Common myeloid progenitor, CD34-positive (primary cell): Measurements from ENCODE around the gene CALY.

Experiments used
- CTCF ChIA-PET: fragments of 350-600 bp; sonication (Branson Sonifier 250); formaldehyde crosslinking; loops from one replicate; lab custom pipeline; 2021; ENCODE audit warnings: antibody characterized with exemption; lab: Charles Lee
- POLR2A ChIA-PET: fragments of 350-600 bp; sonication (Branson Sonifier 250); formaldehyde crosslinking; loops from one replicate; lab custom pipeline; 2021; ENCODE audit warnings: antibody characterized with exemption; lab: Charles Lee
- DNase-seq, 3 donors: peaks; one replicate each; pipeline versions ENCODE4 v3.0.0 to v3.0.0-alpha.2; 2013
- H3K27ac ChIP-seq, 2 experiments: 1 replicate in 1 of 2; 2 replicates in 1 of 2; pipeline ENCODE4 v1.7.0; 2013; ENCODE audit warnings: inconsistent platforms in 2 of 2, low read length in 2 of 2, mild to moderate bottlenecking in 2 of 2, low read depth in 1 of 2, moderate library complexity in 1 of 2; ENCODE audit not compliant: severe bottlenecking in 2 of 2, insufficient read depth in 1 of 2, poor library complexity in 1 of 2
- H3K27me3 ChIP-seq, 5 experiments: replicated peaks in 2 of 5; 1 replicate in 3 of 5; 2 replicates in 2 of 5; pipeline versions ENCODE4 v1.6.1 to v1.7.0; 2013; ENCODE audit warnings: low read length in 4 of 5, mild to moderate bottlenecking in 2 of 5, moderate library complexity in 2 of 5, inconsistent platforms in 1 of 5; ENCODE audit not compliant: insufficient read depth in 5 of 5, control insufficient read depth in 4 of 5
- H3K36me3 ChIP-seq, 4 experiments: 1 replicate in 2 of 4; 2 replicates in 2 of 4; pipeline versions ENCODE4 v1.6.1 to v1.7.0; 2013; ENCODE audit warnings: low read length in 3 of 4, control low read depth in 1 of 4, mild to moderate bottlenecking in 1 of 4; ENCODE audit not compliant: control insufficient read depth in 4 of 4, insufficient read depth in 4 of 4
- H3K4me1 ChIP-seq, 4 experiments: 1 replicate in 3 of 4; 2 replicates in 1 of 4; pipeline versions ENCODE4 v1.6.1 to v1.7.1; 2013; ENCODE audit warnings: low read length in 3 of 4, mild to moderate bottlenecking in 3 of 4, control low read depth in 1 of 4, inconsistent platforms in 1 of 4, moderate library complexity in 1 of 4; ENCODE audit not compliant: control insufficient read depth in 4 of 4, insufficient read depth in 4 of 4; ENCODE audit errors: control extremely low read depth in 1 of 4
- H3K4me3 ChIP-seq, 7 experiments: 1 replicate in 4 of 7; 2 replicates in 3 of 7; pipeline versions ENCODE4 v1.5.1 to v1.7.0; 2013; ENCODE audit warnings: mild to moderate bottlenecking in 7 of 7, low read length in 6 of 7, moderate library complexity in 6 of 7, inconsistent platforms in 2 of 7, low read depth in 2 of 7, control low read depth in 1 of 7; ENCODE audit not compliant: insufficient read depth in 4 of 7, control insufficient read depth in 1 of 7; ENCODE audit errors: extremely low read depth in 1 of 7
- H3K9me3 ChIP-seq, 5 experiments: 1 replicate in 4 of 5; 2 replicates in 1 of 5; pipeline versions ENCODE4 v1.6.1 to v1.7.1; 2013; ENCODE audit warnings: low read length in 4 of 5, mild to moderate bottlenecking in 2 of 5, inconsistent platforms in 1 of 5, low read depth in 1 of 5, moderate library complexity in 1 of 5; ENCODE audit not compliant: control insufficient read depth in 4 of 5, insufficient read depth in 2 of 5; ENCODE audit errors: control extremely low read depth in 1 of 5
- WGBS: methylation state at CpG from one replicate; pipeline ENCODE4 v1.1.5; 2013; ENCODE audit not compliant: insufficient coverage; 5-methylcytosine and 5-hydroxymethylcytosine counted together

Gene CALY

DNA sequence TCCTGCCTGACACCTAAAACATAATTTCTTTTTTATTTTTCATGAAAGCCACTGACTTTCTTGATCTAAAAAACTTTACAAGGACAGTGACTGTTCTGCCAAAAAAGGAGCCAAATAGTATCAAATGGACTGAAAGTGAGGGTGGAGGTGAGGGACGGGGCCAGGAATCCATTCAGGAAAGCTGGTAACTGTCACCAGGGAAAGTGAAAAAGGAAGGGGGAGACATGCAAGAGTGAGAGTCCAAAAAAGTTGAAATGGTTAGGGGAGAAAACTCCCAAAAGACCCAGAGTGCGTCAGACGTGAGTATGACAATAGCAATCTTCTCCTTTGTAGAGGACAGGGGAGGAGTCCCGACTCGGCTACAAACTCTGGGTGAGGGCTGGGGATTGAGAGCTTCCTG, 7.5 kb upstream of the CALY start:
- 76% methylated on average over 5 of the region's 5 CpGs for WGBS
- H3K27ac ChIP-seq: no peak overlapping the region
- H3K27me3 ChIP-seq: peaks cover 0 to 79% (median 10%) of the 10 kb centered on the region in 5 experiments
- ChIA-PET POLR2A (no interaction called here), CTCF (interaction anchor here (1.6 to 1.9 kb wide), 2 partner anchors 13 to 15 kb away, joined by 3 to 4 read pairs; no protein-coding TSS in a partner anchor)
- no peaks in the 10 kb centered on the region for H3K36me3 ChIP-seq
- peaks cover 0 to 8% (median 0%) of the 10 kb centered on the region in 5 experiments for H3K9me3 ChIP-seq
- peaks cover 0 to 5% (median 0%) of the 10 kb centered on the region in 4 experiments for H3K4me1 ChIP-seq
- DNase-seq: no peak
- no peak overlapping the region for H3K4me3 ChIP-seq

DNA sequence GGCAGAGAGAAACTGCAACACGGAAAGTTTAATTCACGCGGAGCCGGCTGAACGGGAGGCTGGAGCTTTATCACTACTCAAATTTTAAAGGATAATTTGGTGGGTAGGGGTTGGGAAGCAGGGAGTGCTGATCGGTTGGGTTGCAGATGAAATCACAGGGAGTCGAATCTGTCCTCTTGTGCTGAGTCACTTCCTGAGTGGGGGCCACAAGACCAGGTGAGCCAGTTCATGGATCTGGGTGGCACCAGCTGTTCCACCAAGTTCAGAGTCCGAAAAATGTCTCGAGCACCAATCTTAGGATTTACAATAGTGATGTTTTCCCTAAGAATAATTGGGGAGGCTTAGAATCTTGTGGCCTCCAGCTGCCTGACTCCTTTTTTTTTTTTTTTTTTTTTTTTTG, 6.9 kb upstream of the CALY start:
- no peaks in the 10 kb centered on the region for H3K36me3 ChIP-seq
- H3K27me3 ChIP-seq: peaks cover 0 to 81% (median 10%) of the 10 kb centered on the region in 5 experiments
- H3K9me3 ChIP-seq: peaks cover 0 to 8% (median 0%) of the 10 kb centered on the region in 5 experiments
- no peak overlapping the region for H3K27ac ChIP-seq
- ChIA-PET CTCF (interaction anchor here (1.6 to 1.9 kb wide), 2 partner anchors 14 to 15 kb away, joined by 3 to 4 read pairs; no protein-coding TSS in a partner anchor), POLR2A (no interaction called here)
- peaks cover 0 to 5% (median 0%) of the 10 kb centered on the region in 4 experiments for H3K4me1 ChIP-seq
- no peak overlapping the region for H3K4me3 ChIP-seq
- no peak for DNase-seq
- WGBS: 65% methylated on average over 8 of the region's 9 CpGs

DNA sequence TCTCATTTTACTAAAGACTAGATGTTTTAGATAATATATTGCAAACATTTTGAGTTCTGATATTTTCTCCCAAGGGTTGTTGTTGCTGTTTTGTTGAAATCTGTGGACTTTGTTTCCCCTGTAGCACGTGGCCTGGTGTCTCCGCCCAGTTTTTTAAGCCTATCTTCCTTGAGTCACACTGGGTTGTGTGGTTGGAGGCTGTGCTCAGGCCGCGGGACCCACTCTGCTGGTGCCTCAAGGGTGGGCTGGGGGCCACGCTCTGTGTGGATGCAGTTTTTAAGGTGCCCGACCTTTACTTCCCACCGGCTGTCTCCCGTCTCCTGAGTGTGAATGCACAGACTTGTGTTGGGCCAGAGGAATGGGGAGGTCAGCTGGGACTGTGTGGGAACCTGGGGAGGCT, 6.2 kb upstream of the CALY start:
- WGBS: 77% methylated on average over 5 of the region's 8 CpGs
- ChIA-PET POLR2A (no interaction called here), CTCF (no interaction called here)
- Histone ChIP-seq H3K4me1 (peaks cover 0 to 5% (median 0%) of the 10 kb centered on the region in 4 experiments), H3K4me3 (no peak overlapping the region), H3K27me3 (peaks cover 0 to 83% (median 12%) of the 10 kb centered on the region in 5 experiments), H3K36me3 (no peaks in the 10 kb centered on the region), H3K27ac (no peak overlapping the region), H3K9me3 (peaks cover 0 to 8% (median 0%) of the 10 kb centered on the region in 5 experiments)
- no peak for DNase-seq

DNA sequence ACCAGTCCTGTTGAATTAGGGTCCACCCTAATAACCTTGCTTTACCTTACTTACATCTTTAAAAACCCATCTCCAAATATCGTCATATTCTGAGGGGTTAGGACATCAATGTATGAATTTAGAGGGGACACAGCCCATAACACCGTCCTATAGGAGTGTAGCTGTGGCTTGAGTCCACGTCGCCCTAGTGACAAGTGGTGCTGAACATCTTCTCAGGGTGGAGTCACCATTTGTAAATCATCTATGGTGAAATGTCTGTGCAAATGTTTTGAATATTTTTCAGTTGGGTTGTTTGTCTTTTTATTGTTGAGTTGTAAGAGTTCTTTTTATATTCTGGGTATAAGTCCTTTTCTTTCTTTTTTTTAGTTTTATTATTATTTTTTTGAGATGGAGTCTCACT, 5.3 kb upstream of the CALY start:
- Histone ChIP-seq H3K9me3 (peaks cover 0 to 8% (median 0%) of the 10 kb centered on the region in 5 experiments), H3K27ac (no peak overlapping the region), H3K27me3 (peaks cover 0 to 83% (median 17%) of the 10 kb centered on the region in 5 experiments), H3K36me3 (no peaks in the 10 kb centered on the region), H3K4me3 (no peak overlapping the region), H3K4me1 (peaks cover 0 to 11% (median 5%) of the 10 kb centered on the region in 4 experiments)
- ChIA-PET POLR2A (no interaction called here), CTCF (no interaction called here)
- WGBS: 93% methylated on average over 4 of the region's 4 CpGs
- no peak for DNase-seq

DNA sequence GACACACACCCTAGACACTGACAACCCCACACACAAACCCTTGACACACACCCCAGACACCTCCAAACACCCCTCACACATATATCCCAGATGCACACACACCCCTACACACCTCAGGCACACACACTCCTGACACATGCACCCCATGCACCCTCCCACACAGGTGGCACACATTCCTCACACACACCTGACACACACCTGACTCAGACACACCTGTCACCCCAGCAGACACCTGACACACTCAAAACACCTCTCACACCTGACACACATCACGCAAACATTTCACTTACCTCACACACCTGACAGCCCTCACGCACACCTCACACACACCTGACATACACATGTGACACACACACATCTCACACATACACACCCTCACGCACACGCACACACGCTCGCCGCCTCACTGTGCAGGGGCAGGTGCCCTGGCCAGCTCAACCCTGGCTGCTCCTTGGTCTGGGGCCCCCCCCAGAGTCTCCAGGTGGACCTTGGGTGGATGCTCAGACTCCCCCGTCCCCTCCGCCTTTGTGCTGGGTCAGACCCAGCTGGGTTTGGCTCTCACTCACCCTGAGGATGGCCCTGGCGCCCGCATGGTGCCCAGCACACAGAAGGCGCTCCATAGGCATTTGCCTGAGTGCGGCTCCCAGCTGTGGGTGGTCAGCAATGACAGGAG, 3.1 kb upstream of the CALY start:
- ChIA-PET CTCF (no interaction called here), POLR2A (no interaction called here)
- no peak for DNase-seq
- Histone ChIP-seq H3K27me3 (peaks cover 0 to 84% (median 17%) of the 10 kb centered on the region in 5 experiments), H3K27ac (no peak overlapping the region), H3K9me3 (peaks cover 0 to 2% (median under 1%) of the 10 kb centered on the region in 5 experiments), H3K36me3 (no peaks in the 10 kb centered on the region), H3K4me3 (no peak overlapping the region), H3K4me1 (peaks cover 0 to 29% (median 26%) of the 10 kb centered on the region in 4 experiments)
- WGBS: 90% methylated on average over 13 of the region's 13 CpGs

DNA sequence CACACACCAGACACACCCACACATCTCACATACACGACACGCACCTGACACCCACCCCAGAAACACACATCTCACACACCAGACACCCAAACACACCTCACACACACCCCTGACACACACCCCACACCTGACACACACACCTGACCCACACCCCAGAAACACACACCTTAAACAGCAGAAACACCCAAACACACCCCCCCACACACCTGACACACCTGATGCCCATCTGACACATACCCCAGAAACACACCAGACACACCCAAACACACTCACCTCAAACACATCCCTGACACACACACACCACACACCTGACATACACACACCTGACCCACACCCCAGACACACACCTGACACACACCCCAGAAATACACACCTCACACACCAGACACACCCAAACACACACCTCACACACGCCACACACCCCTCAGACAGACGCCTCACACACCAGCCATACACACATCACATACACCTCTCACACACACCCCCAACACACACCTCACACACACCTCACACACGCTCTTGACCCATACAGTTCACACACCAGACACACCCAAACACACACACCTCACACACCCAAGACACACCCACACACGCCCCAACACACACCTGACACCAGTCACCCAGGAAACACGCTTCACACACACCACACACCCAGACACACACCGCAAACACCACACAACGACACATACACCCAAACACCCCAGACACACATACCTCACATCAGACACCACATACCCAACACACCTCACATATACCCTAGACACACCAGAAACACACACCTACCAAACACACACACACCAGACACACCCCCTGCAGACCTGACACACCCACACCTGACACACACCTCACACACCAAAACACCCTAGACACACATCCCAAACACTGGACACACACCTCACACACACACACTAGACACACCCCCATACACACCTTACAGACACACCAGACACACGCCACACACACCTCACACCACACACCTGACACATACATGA, 1.7 kb upstream of the CALY start:
- H3K27ac ChIP-seq: no peak overlapping the region
- ChIA-PET CTCF (no interaction called here), POLR2A (no interaction called here)
- H3K36me3 ChIP-seq: no peaks in the 10 kb centered on the region
- 96% methylated on average over 10 of the region's 10 CpGs for WGBS
- H3K4me1 ChIP-seq: peaks cover 0 to 32% (median 27%) of the 10 kb centered on the region in 4 experiments
- peaks cover 0 to 86% (median 17%) of the 10 kb centered on the region in 5 experiments for H3K27me3 ChIP-seq
- no peak for DNase-seq
- peaks cover 0 to 6% (median 4%) of the 10 kb centered on the region in 5 experiments for H3K9me3 ChIP-seq
- H3K4me3 ChIP-seq: no peak overlapping the region
